NCI-H345 (cell line): ENCODE measurements around the gene CA6.
A peak's percentile ranks its signal among the peaks of the same experiment; 100 is the strongest.
"Not testable (repeated sequence)": the region's sequence is repeated elsewhere in the genome, so short reads cannot be mapped to it uniquely, and the experiment has no call there.

Experiments used
- DNase-seq: peaks from one replicate; lab custom pipeline; 2025; lab: John Stamatoyannopoulos, UW

CA6 gene

DNA sequence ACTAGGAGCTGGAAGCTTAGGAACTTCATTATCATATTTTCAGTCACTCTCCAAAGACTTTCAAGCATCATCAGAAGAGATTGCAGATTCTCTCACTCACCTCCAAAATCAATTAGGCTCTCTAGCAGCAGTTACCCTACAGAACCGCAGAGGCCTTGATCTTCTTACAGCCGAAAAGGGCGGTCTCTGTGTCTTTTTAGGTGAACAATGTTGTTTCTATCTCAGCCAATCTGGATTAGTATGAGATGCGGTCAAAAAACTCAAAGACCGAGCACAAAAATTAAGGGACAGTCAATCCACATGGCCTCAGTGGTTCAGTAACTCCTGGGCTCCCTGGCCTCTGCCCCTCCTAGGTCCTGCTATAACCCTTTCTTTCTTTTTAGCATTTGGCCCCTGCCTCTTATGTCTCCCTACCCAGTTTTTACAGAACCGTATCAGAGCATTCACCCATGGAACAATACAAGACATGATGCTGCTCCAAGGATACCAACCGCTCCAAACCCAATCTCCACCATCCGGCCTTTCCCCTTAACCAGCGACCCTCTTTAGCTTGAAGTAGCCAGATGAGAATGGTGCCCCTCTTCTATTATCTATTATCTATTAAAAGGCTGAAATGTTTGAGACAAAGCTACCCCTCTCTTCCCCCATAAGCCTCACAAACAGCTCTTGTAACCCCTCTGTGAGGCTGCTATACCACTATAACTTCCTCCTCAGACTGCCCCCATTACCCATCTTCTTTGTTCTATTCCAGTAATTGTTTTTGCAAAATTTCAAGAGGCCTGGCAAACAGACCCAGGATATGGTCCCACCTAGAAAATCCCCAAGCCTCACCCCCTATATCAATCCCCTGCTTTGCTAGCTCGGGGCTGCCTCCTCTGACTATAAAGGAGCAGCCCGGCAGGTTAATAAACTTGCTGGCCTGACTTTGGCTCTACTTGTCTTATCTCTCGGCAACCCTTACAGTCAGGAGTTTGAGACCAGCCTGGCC, 18.7 kb upstream of the CA6 start:
- no peak for DNase-seq

DNA sequence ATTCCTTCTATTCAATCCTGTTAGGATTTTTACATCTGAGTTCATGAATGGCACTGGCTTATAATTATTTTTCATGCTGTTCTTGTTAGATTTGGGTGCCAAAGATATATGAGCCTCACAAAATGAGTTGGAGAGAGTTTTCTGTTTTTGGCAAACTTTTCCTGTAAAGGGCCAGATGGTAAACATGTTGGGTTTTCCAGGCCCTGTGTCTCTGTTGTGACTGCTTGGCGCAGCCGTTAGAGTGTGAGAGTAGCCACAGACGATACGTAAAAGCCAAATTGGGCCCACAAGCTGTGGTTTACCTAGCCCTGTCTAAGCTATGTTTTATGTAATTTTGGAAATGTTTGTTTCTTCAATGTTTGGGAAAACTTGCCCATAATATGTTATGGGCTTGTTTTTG, 15.6 kb upstream of the CA6 start:
- DNase-seq: no peak

GRCh38 chr1:8937051-8937450, 8.6 kb upstream of the CA6 start:
- not testable (repeated sequence) for DNase-seq

- no peak for DNase-seq
Measured at GRCh38 chr1:8937701-8938100, 8.0 kb upstream of the CA6 start.

DNA sequence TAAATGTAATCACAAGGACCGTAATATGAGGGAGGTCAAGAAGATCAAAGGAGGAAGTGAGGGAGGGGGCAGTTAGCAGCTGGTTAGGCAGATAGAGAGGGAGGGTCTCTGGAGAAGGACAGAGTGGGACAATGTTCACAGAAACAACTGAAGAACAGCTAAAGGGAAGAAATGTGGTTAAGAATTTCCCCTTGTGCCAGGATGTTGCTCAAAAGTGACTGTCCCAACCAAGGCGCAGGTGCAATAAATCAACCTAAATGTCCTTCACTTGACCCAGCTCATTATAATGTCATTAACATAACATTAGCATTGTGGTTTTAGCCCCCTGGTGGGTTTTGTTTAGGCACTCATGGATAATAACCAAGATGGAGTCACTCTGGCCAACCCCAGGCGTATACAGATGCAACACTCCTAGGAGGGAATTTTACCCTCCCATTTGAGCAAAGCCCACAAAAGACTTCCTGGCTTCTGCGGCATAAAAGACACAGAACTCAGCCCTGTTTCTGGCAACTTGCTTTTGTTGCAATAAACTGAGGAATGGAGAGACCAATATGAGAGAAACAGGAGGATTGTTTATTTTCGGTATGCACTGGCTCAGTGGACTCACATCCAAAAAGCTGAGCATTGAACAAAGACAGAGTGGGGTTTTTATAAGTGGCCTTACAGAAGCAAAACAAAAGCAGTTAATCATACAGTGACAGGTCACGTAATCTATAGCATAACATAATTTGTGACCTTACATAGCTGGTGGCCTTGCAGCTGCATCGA, 7.3 kb upstream of the CA6 start:
- DNase-seq: no peak

DNA sequence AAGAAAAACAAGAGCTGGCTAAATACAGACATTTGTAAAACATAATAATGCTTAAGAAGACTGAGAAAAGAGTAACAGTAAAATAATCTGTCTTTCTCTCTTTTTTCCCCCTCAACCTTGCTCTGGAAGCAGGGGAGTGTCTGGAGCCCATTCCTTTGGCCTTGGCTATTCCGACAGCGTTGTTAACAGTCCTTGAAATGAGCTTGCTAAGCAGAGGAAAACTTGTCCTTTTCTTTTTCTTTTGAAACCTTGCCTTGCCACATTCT, 6.7 kb upstream of the CA6 start:
- DNase-seq: no peak

DNA sequence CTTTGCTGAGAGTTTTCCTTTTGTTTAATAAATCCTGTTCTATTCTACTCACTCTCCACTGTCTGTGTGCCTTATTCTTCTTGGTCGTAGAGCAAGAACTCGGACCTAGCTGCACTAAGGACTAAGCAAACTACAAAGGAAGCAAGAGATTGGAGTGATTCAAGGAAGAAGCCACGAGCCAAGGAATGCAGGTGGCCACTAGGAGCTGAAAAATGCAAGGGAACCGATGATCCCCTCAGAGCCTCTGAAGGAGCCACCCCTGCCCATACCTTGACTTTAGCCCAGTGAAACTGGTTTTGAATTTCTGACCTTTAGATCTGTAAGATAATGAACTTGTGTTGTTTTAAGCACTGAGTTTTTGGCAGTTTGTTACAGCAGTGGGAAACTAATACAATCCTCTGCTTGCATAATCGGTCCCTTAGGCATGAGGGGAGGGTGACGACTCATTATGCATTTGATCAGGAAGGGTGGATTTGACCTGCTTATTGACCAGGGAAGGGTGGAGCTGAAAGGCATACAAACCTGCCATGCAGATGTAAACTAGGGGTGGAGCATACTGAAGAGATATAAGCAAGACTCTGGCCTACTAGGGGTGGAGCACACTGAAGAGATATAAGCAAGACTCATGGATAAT, 6.2 kb upstream of the CA6 start:
- DNase-seq: no peak

- no peak for DNase-seq
Measured at GRCh38 chr1:8941906-8942305, 3.8 kb upstream of the CA6 start.

DNA sequence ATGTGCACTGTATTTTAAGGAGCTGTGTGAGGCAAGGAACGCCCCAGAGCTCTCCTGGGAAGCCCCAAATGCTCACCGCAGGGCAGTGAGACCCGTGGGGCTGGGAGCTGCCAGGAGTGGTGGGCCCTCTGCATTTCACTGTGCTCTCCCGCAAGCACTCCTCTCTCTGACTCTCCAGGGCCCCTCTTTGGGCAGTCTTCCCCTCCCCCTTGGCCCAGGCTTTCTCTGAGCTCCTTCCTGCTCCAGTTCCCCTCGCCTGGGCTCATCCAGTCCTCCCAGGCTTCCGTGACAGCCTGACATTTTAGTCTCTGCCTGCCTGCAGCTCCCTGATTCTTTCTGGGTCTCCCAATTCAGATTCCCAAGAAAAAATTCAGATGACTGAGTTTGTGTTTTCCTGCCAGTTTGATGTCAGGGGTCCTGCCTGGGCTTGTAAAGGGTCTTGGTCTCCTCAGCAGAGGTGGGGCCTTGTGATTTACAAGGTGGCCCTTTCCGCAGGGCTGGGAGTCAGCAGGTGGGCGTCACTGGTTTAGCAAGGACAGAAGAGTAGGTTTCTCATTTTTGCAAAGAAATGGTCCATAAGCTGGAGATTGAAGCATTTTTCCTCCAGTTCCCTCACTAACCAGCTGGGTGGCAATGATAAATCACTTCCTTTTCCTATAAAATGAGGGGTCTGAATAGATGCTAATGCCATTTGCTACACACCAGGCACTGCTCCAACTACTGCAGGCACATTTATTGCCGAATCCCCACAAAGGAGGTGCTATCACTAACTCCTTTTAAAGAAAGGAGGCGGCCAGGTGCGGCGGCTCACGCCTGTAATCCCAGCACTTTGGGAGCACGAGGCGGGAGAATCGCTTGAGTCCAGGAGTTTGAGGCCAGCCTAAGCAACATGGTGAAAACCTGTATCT, 1.9 kb upstream of the CA6 start:
- DNase-seq: no peak

- no peak for DNase-seq
Measured at GRCh38 chr1:8947127-8947691, 1.5 kb downstream of the CA6 start.

DNA sequence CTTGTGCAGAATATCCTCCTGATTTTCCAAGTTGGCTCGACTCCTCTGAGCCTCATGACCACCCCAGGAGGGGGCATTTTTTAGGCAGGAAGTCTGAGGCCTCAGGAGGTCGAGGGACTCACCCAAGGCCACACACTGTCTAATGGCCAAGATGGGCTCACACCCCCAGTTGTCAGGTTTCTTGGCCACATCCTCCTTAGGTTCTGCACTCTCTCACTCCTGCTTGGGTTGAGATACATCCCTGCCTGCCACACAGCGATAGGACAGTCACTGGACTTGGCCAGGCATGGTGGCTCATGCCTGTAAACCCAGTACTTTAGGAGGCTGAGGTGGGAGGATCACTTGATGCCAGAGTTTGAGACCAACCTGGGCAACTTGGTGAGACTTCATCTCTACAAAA, 4.6 kb downstream of the CA6 start:
- no peak for DNase-seq

DNA sequence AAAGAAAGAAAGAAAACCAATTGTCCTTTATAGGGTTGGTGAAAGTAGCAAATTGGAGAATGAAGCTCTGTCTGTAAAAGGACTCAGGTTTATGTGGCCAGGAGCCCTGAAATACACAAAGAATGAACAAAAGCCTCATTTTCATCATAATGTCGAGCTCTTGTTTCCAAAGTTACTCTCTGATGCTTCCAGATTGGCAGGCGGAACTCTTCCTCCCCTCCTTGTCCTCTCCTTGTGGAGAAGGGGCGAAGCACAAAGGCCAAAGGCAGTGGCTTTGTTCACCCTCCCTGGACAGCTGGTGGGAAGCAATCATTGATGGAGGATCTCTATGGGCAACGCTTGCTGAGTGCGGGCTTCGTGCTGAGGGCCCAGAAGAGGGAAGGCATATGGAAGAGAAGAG, 5.6 kb downstream of the CA6 start:
- no peak for DNase-seq

GRCh38 chr1:8955406-8955805, 9.7 kb downstream of the CA6 start:
- DNase-seq: no peak

GRCh38 chr1:8956461-8957349, 11.0 kb downstream of the CA6 start:
- no peak for DNase-seq

DNA sequence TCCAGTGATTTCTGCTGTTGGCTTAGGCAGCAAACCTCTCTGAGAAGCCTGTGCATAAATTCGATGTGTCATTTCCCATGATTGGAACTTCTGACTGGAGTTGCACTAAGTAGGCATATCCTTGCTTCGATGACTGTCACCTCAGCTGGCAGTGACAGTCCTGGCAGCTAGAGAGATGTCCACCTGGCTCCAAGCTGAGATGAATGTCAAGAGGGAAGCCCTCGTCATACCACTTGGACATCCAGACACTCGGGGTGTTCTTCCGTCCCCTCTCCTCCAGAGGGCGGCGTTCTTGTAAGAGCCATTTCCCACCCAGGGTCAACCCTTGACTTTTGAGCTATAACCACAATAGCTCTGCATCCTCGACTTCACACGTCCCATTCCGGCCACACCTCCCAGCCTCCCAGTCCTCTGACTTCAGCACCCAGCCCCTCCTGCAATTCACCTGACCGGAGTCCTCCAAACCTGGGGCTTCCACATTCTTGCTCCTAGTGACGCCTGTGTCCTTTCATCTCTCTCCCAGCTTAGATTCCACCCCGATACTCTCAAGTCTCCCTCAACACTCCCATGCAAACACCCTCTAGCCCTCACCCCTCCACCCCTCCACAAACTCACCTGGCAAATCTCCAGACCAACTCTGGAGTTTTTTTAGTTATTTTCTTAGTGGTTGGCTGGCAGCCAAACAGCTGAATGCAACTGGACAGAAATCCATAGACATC, 17.3 kb downstream of the CA6 start:
- DNase-seq: peak; percentile 40

GRCh38 chr1:8963963-8964362, 18.3 kb downstream of the CA6 start:
- DNase-seq: no peak

GRCh38 chr1:8965121-8965820, 19.6 kb downstream of the CA6 start:
- no peak for DNase-seq

GRCh38 chr1:8966606-8967005, 20.9 kb downstream of the CA6 start:
- DNase-seq: no peak

- not testable (repeated sequence) for DNase-seq
Measured at GRCh38 chr1:8968902-8969301, 23.2 kb downstream of the CA6 start.
